ENCODE data around the gene UROC1.

UROC1 gene

DNA sequence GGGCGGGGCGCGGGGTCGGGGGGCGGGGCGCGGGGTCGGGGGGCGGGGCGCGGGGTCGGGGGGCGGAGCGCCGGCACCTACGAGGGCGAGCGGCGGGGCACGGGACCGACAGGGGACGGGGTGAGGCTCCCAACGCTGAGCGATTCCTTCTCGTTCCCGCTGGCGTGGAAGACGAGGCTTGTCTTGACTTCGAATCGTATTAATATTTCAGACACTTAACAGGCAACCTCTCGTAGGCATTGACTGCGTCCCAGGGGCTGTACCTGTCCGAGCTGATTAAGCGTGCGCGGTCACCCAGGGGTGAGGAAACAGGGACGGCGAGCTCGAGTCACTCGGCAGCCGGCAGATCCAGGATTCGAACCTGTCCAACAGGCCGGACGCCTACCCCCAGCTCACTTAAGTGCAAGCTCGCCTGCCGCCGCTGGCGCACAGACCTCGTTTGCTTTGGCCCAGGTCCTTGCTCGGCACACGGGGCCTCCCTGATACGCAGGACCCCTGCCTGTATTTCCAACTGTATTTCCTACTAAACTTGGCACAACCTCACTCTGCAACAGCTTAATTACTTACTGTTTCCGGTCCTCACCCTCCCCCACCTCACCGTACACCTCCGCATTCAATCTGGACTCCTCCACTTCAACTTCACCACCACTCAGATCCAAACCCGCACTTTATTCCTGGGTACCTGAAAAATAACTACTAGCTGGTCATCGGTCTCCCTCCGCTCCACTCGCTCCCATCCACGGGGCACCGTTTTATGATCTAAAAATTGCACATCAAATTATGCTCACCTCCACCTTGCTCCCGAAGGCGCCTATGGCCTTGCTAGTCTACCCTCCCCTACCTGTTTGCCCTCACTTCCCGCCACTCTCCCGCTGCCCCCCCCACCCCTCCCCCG lies 41.2 kb downstream of the UROC1 start:
- DNase-seq (ENCODE audit: low read depth in 2 of 2): peak; percentile 44 to 57
- no peak for TF ChIP-seq CTCF (IDR thresholded peaks at IDR 0.05; ENCODE audit: low read depth, low read length)
- H3K4me3 ChIP-seq (replicated peaks in 1 of 2; ENCODE audit: low read depth in 2 of 2, low read length in 2 of 2): peak overlapping the region; percentile 64 to 66

DNA sequence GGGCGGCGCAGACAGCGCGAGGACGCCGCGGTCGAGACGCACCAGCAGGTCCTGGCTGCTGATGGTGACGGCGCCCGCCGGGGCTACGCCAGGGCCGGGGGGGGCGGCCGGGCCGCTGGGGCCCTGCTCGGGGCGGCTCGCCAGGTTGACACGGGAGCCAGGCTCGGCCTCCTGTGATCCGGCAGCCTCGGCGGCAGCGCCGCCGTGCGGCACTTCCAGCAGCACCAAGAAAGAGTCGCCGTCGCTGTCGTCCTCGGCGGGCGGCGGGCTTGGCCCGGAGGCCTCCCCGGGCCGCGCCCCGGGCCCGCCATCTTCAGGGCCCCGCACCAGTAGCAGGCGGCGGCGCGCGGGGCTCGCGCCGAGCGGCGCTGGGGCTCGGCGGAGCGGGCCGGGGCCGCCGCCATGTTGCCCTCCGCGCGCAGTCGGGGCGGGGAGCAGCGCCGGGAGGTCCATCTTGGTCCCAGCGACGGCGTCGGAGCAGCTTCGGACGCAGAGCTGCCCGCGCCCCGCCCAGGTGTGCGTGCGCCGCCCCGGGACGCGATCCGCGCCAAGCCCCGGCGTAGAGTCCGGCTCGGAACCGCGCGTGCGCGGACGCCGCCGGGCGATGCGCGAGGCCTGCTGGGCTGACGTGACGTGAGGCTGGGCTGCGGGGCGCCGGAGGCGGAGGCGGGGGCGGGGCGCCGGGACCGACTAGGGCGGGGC lies 42.0 kb downstream of the UROC1 start, which contains the start of gene ZXDC:
TSS of gene ZXDC (minus strand) at position 479 of the 702 bp plus-strand sequence. CDS start at position 453, 26 bp downstream.
- peak within 1 kb of the TSS; percentile 74 to 78 for H3K4me3 ChIP-seq (replicated peaks in 1 of 2; ENCODE audit: low read depth in 2 of 2, low read length in 2 of 2)
- peak; percentile 92 to 97 for DNase-seq (ENCODE audit: low read depth in 2 of 2)
- TF ChIP-seq CTCF (IDR thresholded peaks at IDR 0.05; ENCODE audit: low read depth, low read length): no peak

- H3K4me3 ChIP-seq (replicated peaks in 1 of 2; ENCODE audit: low read depth in 2 of 2, low read length in 2 of 2): peak overlapping the region; percentile 74 to 78
- TF ChIP-seq CTCF (IDR thresholded peaks at IDR 0.05; ENCODE audit: low read depth, low read length): peak; percentile 6
- peak; percentile 40 to 56 for DNase-seq (ENCODE audit: low read depth in 2 of 2)
These were observed 42.8 kb downstream of the UROC1 start for GRCh38 chr3:126474498-126475412.

DNA sequence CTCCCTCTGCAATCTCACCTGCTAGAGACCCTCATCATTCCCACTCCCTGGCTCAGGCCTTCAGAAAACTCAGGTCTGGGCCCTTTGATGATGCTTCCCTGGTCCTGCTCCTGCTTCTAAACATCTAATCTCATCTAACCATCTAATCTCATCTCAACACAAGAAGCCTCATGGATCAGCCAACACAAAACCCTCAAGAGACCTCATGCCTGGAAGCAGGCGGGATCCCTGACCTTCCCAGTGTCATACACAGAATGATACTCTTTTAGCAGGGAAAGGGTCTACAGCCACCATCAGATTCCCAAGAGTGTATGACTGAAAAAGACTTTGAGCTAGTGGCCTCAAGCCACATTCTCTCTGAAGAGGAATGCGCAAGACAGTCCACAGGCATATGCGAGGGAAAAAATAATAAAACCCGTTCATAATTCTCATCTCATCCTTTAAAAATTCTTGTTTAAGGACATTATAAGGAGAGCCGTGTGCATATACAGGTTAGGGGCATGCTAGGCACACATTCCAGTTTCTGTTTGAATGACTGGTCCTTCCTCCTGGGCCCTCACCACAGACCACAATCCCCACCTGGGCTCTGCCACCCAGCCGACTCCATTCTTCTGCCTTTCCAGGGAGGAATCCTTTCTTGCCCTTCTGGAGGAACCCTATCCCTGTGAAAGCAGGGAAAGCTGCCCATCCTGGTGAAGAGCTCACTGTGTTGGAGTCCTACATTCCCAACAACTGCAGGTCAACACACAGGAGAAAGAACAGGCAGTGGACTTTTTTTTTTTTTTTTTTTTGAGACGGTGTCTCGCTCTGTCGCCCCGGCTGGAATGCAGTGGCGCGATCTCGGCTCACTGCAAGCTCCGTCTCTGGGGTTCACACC lies 44.0 kb downstream of the UROC1 start:
- peak overlapping the region in 1 of 2 donors; percentile 3 for H3K4me3 ChIP-seq (replicated peaks in 1 of 2; ENCODE audit: low read depth in 2 of 2, low read length in 2 of 2)
- no peak for TF ChIP-seq CTCF (IDR thresholded peaks at IDR 0.05; ENCODE audit: low read depth, low read length)
- DNase-seq (ENCODE audit: low read depth in 2 of 2): no peak

- no peak overlapping the region for H3K4me3 ChIP-seq (replicated peaks in 1 of 2; ENCODE audit: low read depth in 2 of 2, low read length in 2 of 2)
- TF ChIP-seq CTCF (IDR thresholded peaks at IDR 0.05; ENCODE audit: low read depth, low read length): no peak
- peak; percentile 73 to 87 for DNase-seq (ENCODE audit: low read depth in 2 of 2)
These were observed 45.1 kb downstream of the UROC1 start for GRCh38 chr3:126472277-126473006.
